GM19463 (cell line): Measurements from ENCODE around the gene NOS1.

Source experiments
- ATAC-seq: cut with Tn5 transposase; IDR thresholded peaks from one replicate; pipeline ENCODE4 v1.9.1; 2021; ENCODE audit warnings: mild to moderate bottlenecking, moderate library complexity; ENCODE audit not compliant: unreplicated experiment

Gene NOS1

GRCh38 chr12:117363953-117364486, 2.6 kb upstream of the NOS1 start:
- no peak for ATAC-seq

- ATAC-seq, result no peak
Measured at GRCh38 chr12:117363056-117363662, 1.7 kb upstream of the NOS1 start.

GRCh38 chr12:117362391-117362790, 965 bp upstream of the NOS1 start:
- no peak for ATAC-seq

- no peak for ATAC-seq
Measured at GRCh38 chr12:117361905-117362304, 479 bp upstream of the NOS1 start.

- no peak for ATAC-seq
Measured at GRCh38 chr12:117360551-117361346, 677 bp downstream of the NOS1 start.

- no peak for ATAC-seq
Measured at GRCh38 chr12:117360222-117360550, 1.2 kb downstream of the NOS1 start.

GRCh38 chr12:117359029-117359845, 2.2 kb downstream of the NOS1 start:
- no peak for ATAC-seq

GRCh38 chr12:117356048-117356447, 5.4 kb downstream of the NOS1 start:
- ATAC-seq, result no peak

- ATAC-seq, result no peak
Measured at GRCh38 chr12:117352883-117353282, 8.5 kb downstream of the NOS1 start.

GRCh38 chr12:117352206-117352605, 9.2 kb downstream of the NOS1 start:
- ATAC-seq, result no peak

GRCh38 chr12:117350140-117350539, 11.3 kb downstream of the NOS1 start:
- no peak for ATAC-seq

- ATAC-seq, result no peak
Measured at GRCh38 chr12:117347588-117347987, 13.8 kb downstream of the NOS1 start.

- no peak for ATAC-seq
Measured at GRCh38 chr12:117344716-117345115, 16.7 kb downstream of the NOS1 start.

- ATAC-seq, result no peak
Measured at GRCh38 chr12:117343849-117344248, 17.6 kb downstream of the NOS1 start.

- no peak for ATAC-seq
Measured at GRCh38 chr12:117343296-117343695, 18.1 kb downstream of the NOS1 start.

- no peak for ATAC-seq
Measured at GRCh38 chr12:117342682-117343081, 18.7 kb downstream of the NOS1 start.

- ATAC-seq, result no peak
Measured at GRCh38 chr12:117342247-117342646, 19.2 kb downstream of the NOS1 start.

GRCh38 chr12:117339104-117339503, 22.3 kb downstream of the NOS1 start:
- no peak for ATAC-seq

GRCh38 chr12:117334855-117335587, 26.4 kb downstream of the NOS1 start:
- no peak for ATAC-seq

GRCh38 chr12:117334051-117334450, 27.4 kb downstream of the NOS1 start:
- no peak for ATAC-seq

GRCh38 chr12:117333331-117333881, 28.0 kb downstream of the NOS1 start:
- no peak for ATAC-seq
